Kidney (tissue), 14 donors: Measurements from ENCODE around the gene TBC1D17. TPM values are rescaled to one million over a fixed set of nuclear protein-coding genes. Genes with fewer than 3 reads are reported as not detected.

Experiments used
- DNase-seq, 5 donors: peaks; one replicate each; pipeline ENCODE4 v3.0.0-alpha.2; 2013 to 2020
- FAIRE-seq: peaks from 2 replicates; lab custom pipeline; 2012; peaks lifted over from hg19 to GRCh38; lab: Jason Lieb, UNC
- H3K27ac ChIP-seq, 2 donors: one replicate each; pipeline ENCODE4 v1.7.0; 2013; ENCODE audit warnings: low read depth in 2 of 2, low read length in 2 of 2, inconsistent platforms in 1 of 2
- H3K27me3 ChIP-seq: one replicate; pipeline ENCODE4 v1.7.1; 2013; ENCODE audit warnings: low read length, inconsistent platforms; ENCODE audit not compliant: control insufficient read depth, insufficient read depth
- H3K36me3 ChIP-seq, 3 donors: one replicate each; pipeline versions ENCODE4 v1.7.0 to v1.7.1; 2013; ENCODE audit warnings: low read length in 3 of 3, control low read depth in 1 of 3, inconsistent platforms in 1 of 3; ENCODE audit not compliant: insufficient read depth in 3 of 3, control insufficient read depth in 2 of 3
- H3K4me1 ChIP-seq, 3 donors: one replicate each; pipeline versions ENCODE4 v1.7.0 to v1.7.1; 2013; ENCODE audit warnings: low read length in 3 of 3, inconsistent platforms in 1 of 3, low read depth in 1 of 3; ENCODE audit not compliant: control insufficient read depth in 2 of 3, insufficient read depth in 2 of 3
- H3K4me3 ChIP-seq, 3 donors: one replicate each; pipeline versions ENCODE4 v1.7.0 to v1.8.1; 2013; ENCODE audit warnings: low read length in 3 of 3, control low read depth in 1 of 3, inconsistent platforms in 1 of 3
- H3K9ac ChIP-seq, 3 donors: one replicate each; pipeline versions ENCODE4 v1.7.0 to v1.7.1; 2013; ENCODE audit warnings: low read length in 3 of 3, control low read depth in 1 of 3, inconsistent platforms in 1 of 3
- H3K9me3 ChIP-seq, 3 donors: one replicate each; pipeline versions ENCODE4 v1.7.0 to v1.7.1; 2013; ENCODE audit warnings: low read length in 3 of 3, control low read depth in 1 of 3, inconsistent platforms in 1 of 3; ENCODE audit not compliant: control insufficient read depth in 2 of 3, insufficient read depth in 1 of 3
- intact Hi-C: fragments of 100-400 bp; cut with DNase I; formaldehyde crosslinking; loops from one replicate; pipeline ENCODE4 v1.11.1; 2022
- polyA plus RNA-seq: library from polyadenylated mRNA; stranded (reverse); fragments of 350-450 nt; fragmentation: Illumina TruSeq; extraction: RNeasy Lipid Tissue Mini Kit (QIAGEN cat#74804); gene quantifications from one replicate; pipeline ENCODE4 v1.2.3, GENCODE V29; 2014; ENCODE audit warnings: low read depth, low replicate concordance; ENCODE audit not compliant: insufficient read depth
- total RNA-seq: library from RNA; stranded (reverse); fragmentation: NEBNext Ultra II Directional; extraction: Animal tissue kit (Norgen Biotek cat#: 25700); gene quantifications from one replicate; pipeline ENCODE4 v1.2.1, GENCODE V29; 2021
- TF ChIP-seq, protein P1 (sequence below): IDR thresholded peaks from 3 replicates; pipeline ENCODE4 v1.5.1; 2012; ENCODE audit warnings: mild to moderate bottlenecking, moderate library complexity, borderline replicate concordance; ENCODE audit not compliant: insufficient read depth; ENCODE audit errors: extremely low read depth
- donor health status: control.
- donor health status: control.
- donor health status: control.
- donor health status: control.
- donor health status: control.
- donor health status: DM: yes; HTN: yes; CAD: no.
- donor health status: Normal renal cell carcinoma (clear cell type).

TBC1D17 gene
- total and polyA plus RNA-seq, 2 donors from 2014 or later: 34.8 to 43.6 TPM

DNA sequence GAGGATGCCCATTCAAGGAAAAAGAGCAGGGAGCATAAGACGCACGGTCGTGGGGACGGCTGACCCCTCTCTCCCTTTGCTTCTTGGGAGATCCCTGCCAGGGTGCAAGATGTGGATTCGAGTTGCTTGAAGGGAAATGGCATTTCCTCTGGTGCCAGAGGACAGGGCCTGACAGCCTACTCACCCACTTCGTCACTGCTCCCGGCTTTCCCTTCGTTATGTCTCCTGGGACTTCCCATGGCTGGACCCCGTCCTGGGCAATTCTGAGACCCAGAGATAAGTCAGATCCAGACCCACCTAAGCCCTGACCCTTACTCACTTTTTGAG is 1.2 kb downstream of the TBC1D17 start:
- H3K27me3 ChIP-seq: no peaks in the 10 kb centered on the region
- peak overlapping the region in 1 of 3 donors; percentile 77 for H3K9ac ChIP-seq
- peaks cover 0 to 5% (median 0%) of the 10 kb centered on the region in 3 donors for H3K9me3 ChIP-seq
- TF ChIP-seq, protein P1, sequence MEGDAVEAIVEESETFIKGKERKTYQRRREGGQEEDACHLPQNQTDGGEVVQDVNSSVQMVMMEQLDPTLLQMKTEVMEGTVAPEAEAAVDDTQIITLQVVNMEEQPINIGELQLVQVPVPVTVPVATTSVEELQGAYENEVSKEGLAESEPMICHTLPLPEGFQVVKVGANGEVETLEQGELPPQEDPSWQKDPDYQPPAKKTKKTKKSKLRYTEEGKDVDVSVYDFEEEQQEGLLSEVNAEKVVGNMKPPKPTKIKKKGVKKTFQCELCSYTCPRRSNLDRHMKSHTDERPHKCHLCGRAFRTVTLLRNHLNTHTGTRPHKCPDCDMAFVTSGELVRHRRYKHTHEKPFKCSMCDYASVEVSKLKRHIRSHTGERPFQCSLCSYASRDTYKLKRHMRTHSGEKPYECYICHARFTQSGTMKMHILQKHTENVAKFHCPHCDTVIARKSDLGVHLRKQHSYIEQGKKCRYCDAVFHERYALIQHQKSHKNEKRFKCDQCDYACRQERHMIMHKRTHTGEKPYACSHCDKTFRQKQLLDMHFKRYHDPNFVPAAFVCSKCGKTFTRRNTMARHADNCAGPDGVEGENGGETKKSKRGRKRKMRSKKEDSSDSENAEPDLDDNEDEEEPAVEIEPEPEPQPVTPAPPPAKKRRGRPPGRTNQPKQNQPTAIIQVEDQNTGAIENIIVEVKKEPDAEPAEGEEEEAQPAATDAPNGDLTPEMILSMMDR: no peak
- peaks cover 0 to 18% (median 14%) of the 10 kb centered on the region in 3 donors for H3K4me1 ChIP-seq
- intact Hi-C loops: no loop called here
- H3K27ac ChIP-seq: no peak overlapping the region
- peak overlapping the region in 1 of 3 donors; percentile 91 for H3K4me3 ChIP-seq
- peaks cover 8 to 49% (median 28%) of the 10 kb centered on the region in 3 donors for H3K36me3 ChIP-seq
- no peak for DNase-seq
- no peak for FAIRE-seq

DNA sequence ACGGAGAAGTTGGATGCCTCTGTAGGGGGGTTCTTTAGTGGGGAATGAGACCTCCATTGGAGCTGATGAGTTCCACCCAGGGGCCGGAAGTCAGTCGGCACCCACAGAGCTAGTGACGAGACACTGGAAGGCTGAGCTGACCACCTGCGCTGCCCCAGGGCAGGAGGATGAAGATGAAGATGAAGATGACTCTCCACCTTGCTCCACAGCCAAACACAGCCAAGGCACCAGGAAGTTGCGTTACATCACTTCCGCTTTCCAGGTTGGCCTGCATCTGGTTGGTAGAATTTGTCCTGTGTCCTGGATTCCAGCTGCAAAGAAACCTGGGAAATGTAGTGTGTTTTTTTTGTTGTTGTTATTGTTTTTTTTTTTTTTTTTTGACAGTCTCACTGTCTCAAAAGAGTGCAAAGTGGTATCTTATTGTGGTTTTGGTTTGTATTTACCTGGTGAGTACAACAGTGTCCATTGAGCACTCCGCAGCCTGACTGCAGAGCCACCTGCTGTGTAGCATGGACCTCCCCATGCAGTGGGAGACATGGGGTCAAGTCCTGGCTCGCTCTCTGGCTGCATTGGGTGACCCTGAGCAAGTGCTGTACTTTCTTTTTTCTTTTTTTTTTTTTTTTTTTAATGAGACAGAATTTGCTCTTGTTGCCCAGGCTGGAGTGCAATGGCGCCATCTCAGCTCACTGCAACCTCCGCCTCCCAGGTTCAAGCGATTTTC is 1.9 kb downstream of the TBC1D17 start:
- Histone ChIP-seq H3K27ac (no peak overlapping the region), H3K9me3 (peaks cover 0 to 5% (median 0%) of the 10 kb centered on the region in 3 donors), H3K4me1 (peaks cover 0 to 18% (median 14%) of the 10 kb centered on the region in 3 donors), H3K27me3 (no peaks in the 10 kb centered on the region), H3K9ac (no peak overlapping the region), H3K36me3 (peaks cover 8 to 56% (median 31%) of the 10 kb centered on the region in 3 donors), H3K4me3 (no peak overlapping the region)
- intact Hi-C loops: no loop called here
- TF ChIP-seq, protein P1: no peak
- DNase-seq (peak in 1 of 5 donors; percentile 58), FAIRE-seq (no peak)

DNA sequence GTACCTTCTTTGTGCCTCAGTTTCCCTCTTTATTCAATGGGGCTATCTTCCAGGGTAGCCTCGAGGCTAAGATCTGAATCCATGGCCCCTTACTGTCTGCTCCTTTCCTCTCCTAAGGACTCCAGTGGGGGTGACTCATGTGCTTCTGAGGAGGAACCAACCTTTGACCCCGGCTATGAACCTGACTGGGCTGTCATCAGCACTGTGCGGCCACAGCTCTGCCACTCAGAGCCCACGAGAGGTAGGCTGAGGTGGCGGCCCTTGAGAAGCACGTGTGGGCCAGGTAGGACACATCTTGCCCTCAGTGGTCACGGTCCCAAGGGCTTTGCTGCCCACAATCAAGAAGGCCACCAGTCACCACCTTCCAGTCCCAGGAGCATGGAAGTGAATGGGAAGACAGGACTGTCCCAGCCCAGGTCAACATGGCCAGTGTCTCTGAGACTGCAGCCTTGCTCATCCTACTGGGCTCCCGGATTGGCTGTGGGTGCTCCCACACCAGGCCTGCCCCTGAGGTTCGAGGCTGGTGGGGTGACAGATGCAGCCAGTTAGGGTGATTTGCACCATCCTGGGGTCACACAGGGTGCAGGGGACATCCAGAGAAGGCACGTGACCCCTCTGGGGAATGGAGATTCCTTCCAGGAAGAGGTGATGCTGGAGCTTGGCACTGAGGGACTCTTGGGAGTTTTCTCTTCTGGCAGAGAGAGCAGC is 2.8 kb downstream of the TBC1D17 start:
- H3K27me3 ChIP-seq: no peaks in the 10 kb centered on the region
- H3K9ac ChIP-seq: no peak overlapping the region
- no peak overlapping the region for H3K27ac ChIP-seq
- no peak for FAIRE-seq
- peaks cover 0 to 5% (median 0%) of the 10 kb centered on the region in 3 donors for H3K9me3 ChIP-seq
- H3K4me1 ChIP-seq: peaks cover 0 to 17% (median 10%) of the 10 kb centered on the region in 3 donors
- intact Hi-C loops: no loop called here
- H3K4me3 ChIP-seq: no peak overlapping the region
- H3K36me3 ChIP-seq: peaks cover 8 to 63% (median 34%) of the 10 kb centered on the region in 3 donors
- TF ChIP-seq, protein P1: no peak
- peak in 1 of 5 donors; percentile 58 for DNase-seq
